K562 (cell line): ENCODE results near the gene TXNRD2. TPM values are rescaled to one million over a fixed set of nuclear protein-coding genes. Genes with fewer than 3 reads are reported as not detected.
A peak's percentile ranks its signal among the peaks of the same experiment; 100 is the strongest.

Experiments used
- CTCF ChIP-seq, 3 experiments: IDR thresholded peaks in 2 of 3; conservative IDR thresholded peaks in 1 of 3; 2 replicates each; pipeline ENCODE4 v1.5.1; 2011 to 2012; ENCODE audit warnings: low read length in 3 of 3, mild to moderate bottlenecking in 3 of 3, control low read depth in 2 of 3, improper control_type of control experiment in 1 of 3, inconsistent platforms in 1 of 3, low read depth in 1 of 3, mixed read lengths in 1 of 3, moderate library complexity in 1 of 3; ENCODE audit not compliant: insufficient read depth in 2 of 3
- THRB ChIP-seq: fragments of 450-650 bp; formaldehyde crosslinking; conservative IDR thresholded peaks from 2 replicates; pipeline ENCODE4 v1.4.0; 2022; ENCODE audit warnings: mild to moderate bottlenecking, missing genetic modification characterization
- ZNF717 ChIP-seq: fragments of 250-450 bp; sonication (Bioruptor Pico); IDR thresholded peaks from 2 replicates; pipeline ENCODE4 v1.5.0; 2021
- polyA plus RNA-seq, 8 experiments: library from polyadenylated mRNA; depleted of rRNA in 4 of 8; stranded (reverse) in 5 of 8; unstranded in 3 of 8; fragments of >200 nt; fragmentation: Nextera tagmentation in 2 of 8; fragmentation: Illumina TruSeq in 1 of 8; extraction: Ambion mirVana in 2 of 8; extraction: Trizol in 1 of 8; gene quantifications; 2 replicates each; pipeline versions ENCODE4 v1.2.1 to v1.2.3, GENCODE V29; 2011 to 2014; ENCODE audit warnings: inconsistent platforms in 1 of 8, missing spikeins in 1 of 8
- total RNA-seq, 7 experiments: library from RNA; depleted of rRNA in 6 of 7; stranded (reverse); fragments of >200 nt in 6 of 7; fragmentation: Illumina TruSeq in 2 of 7; extraction: Trizol in 2 of 7; gene quantifications; 2 replicates each; pipeline versions ENCODE4 v1.2.1 to v1.2.3, GENCODE V29; 2011 to 2021; ENCODE audit warnings: low replicate concordance in 1 of 7
- TF ChIP-seq, protein P1 (sequence below): fragments of 450-650 bp; formaldehyde crosslinking; IDR thresholded peaks from 2 replicates; pipeline ENCODE4 v1.4.0; 2022; ENCODE audit warnings: missing genetic modification characterization

The TXNRD2 gene
- total and polyA plus RNA-seq, 9 of the 15 experiments (the other 6 are each of a cell fraction or from before 2014, with no cell fraction given): 3.3 to 80.2 (median 49.4) TPM

GRCh38 chr22:19896665-19897355 lies 44.8 kb downstream of the TXNRD2 start (continued):
- TF ChIP-seq, protein P1, sequence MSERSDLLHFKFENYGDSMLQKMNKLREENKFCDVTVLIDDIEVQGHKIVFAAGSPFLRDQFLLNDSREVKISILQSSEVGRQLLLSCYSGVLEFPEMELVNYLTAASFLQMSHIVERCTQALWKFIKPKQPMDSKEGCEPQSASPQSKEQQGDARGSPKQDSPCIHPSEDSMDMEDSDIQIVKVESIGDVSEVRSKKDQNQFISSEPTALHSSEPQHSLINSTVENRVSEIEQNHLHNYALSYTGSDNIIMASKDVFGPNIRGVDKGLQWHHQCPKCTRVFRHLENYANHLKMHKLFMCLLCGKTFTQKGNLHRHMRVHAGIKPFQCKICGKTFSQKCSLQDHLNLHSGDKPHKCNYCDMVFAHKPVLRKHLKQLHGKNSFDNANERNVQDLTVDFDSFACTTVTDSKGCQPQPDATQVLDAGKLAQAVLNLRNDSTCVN (CRISPR knock-in tag): 0 out of 2 replicates have a peak, but pooled peaks have one; percentile 19
- TF ChIP-seq CTCF (IDR thresholded peaks at IDR 0.05 in 2 of 3, conservative IDR thresholded peaks at IDR 0.05 in 1 of 3; ENCODE audit: insufficient read depth in 2 of 3, low read depth in 1 of 3, low read length in 3 of 3) (0 out of 6 replicates have a peak, but pooled peaks of 1 of the 3 experiments have one; percentile 16), THRB (CRISPR knock-in tag) (peak; percentile 56; the same call in 1 of the 2 replicates), ZNF717 (CRISPR knock-in tag) (0 out of 2 replicates have a peak, but pooled peaks have one; percentile 50)
